ENCODE measurements around the gene PKHD1.

The PKHD1 gene

GRCh38 chr6:52086741-52087140 is 672 bp downstream of the PKHD1 start:
- no peak for TF ChIP-seq CTCF (conservative IDR thresholded peaks at IDR 0.05; ENCODE audit: control insufficient read depth, insufficient read depth, low read depth, low read length)
- DNase-seq (ENCODE audit: low read depth), result no peak
- no peak overlapping the region for H3K4me3 ChIP-seq (ENCODE audit: control insufficient read depth, low read depth, low read length)

GRCh38 chr6:52081237-52081636 is 6.2 kb downstream of the PKHD1 start:
- no peak for TF ChIP-seq CTCF (conservative IDR thresholded peaks at IDR 0.05; ENCODE audit: control insufficient read depth, insufficient read depth, low read depth, low read length)
- DNase-seq (ENCODE audit: low read depth), result no peak
- H3K4me3 ChIP-seq (ENCODE audit: control insufficient read depth, low read depth, low read length), result no peak overlapping the region

- H3K4me3 ChIP-seq (ENCODE audit: control insufficient read depth, low read depth, low read length), result no peak overlapping the region
- no peak for DNase-seq (ENCODE audit: low read depth)
- TF ChIP-seq CTCF (conservative IDR thresholded peaks at IDR 0.05; ENCODE audit: control insufficient read depth, insufficient read depth, low read depth, low read length), result no peak
Observed at GRCh38 chr6:52077961-52078625, 9.3 kb downstream of the PKHD1 start.

- H3K4me3 ChIP-seq (ENCODE audit: control insufficient read depth, low read depth, low read length), result no peak overlapping the region
- no peak for TF ChIP-seq CTCF (conservative IDR thresholded peaks at IDR 0.05; ENCODE audit: control insufficient read depth, insufficient read depth, low read depth, low read length)
- no peak for DNase-seq (ENCODE audit: low read depth)
Observed at GRCh38 chr6:52077180-52077884, 10.1 kb downstream of the PKHD1 start.

GRCh38 chr6:52076791-52077179 is 10.6 kb downstream of the PKHD1 start:
- TF ChIP-seq CTCF (conservative IDR thresholded peaks at IDR 0.05; ENCODE audit: control insufficient read depth, insufficient read depth, low read depth, low read length), result no peak
- no peak for DNase-seq (ENCODE audit: low read depth)

GRCh38 chr6:52074716-52075115 is 12.7 kb downstream of the PKHD1 start:
- TF ChIP-seq CTCF (conservative IDR thresholded peaks at IDR 0.05; ENCODE audit: control insufficient read depth, insufficient read depth, low read depth, low read length), result no peak
- no peak for DNase-seq (ENCODE audit: low read depth)

More at GRCh38 chr6:52076791-52077179, 10.6 kb downstream of the PKHD1 start:
- no peak overlapping the region for H3K4me3 ChIP-seq (ENCODE audit: control insufficient read depth, low read depth, low read length)

More at GRCh38 chr6:52074716-52075115, 12.7 kb downstream of the PKHD1 start:
- H3K4me3 ChIP-seq (ENCODE audit: control insufficient read depth, low read depth, low read length), result no peak overlapping the region

Data from fibroblast of mammary gland (primary cell).